Adrenal gland (tissue), 12 donors: ENCODE measurements around the gene BACH2. TPM values are rescaled to one million over a fixed set of nuclear protein-coding genes. Genes with fewer than 3 reads are reported as not detected.

Experiments used
- DNase-seq, 7 donors: peaks; one replicate each; pipeline ENCODE4 v3.0.0-alpha.2; 2019 to 2020
- H3K27ac ChIP-seq, 5 donors: fragments of 200-600 bp; sonication (generic) in 4 of 5; 1 replicate in 3 of 5; 2 replicates in 2 of 5; pipeline versions ENCODE4 v1.5.1 to v1.8.0; 2016 to 2020; ENCODE audit warnings: mild to moderate bottlenecking in 1 of 5
- H3K27me3 ChIP-seq: fragments of 200-600 bp; 2 replicates; pipeline ENCODE4 v1.8.0; 2021
- H3K36me3 ChIP-seq, 2 donors: fragments of 200-600 bp; replicated peaks in 1 of 2; 1 replicate in 1 of 2; 2 replicates in 1 of 2; pipeline versions ENCODE4 v1.5.1 to v1.8.0; 2018 to 2022
- H3K4me1 ChIP-seq, 2 donors: fragments of 200-600 bp; replicated peaks in 1 of 2; 1 replicate in 1 of 2; 2 replicates in 1 of 2; pipeline versions ENCODE4 v1.5.1 to v1.8.0; 2018 to 2021
- H3K4me3 ChIP-seq, 4 donors: fragments of 200-600 bp; sonication (generic) in 3 of 4; one replicate each; pipeline ENCODE4 v1.5.1; 2016 to 2018
- H3K9me3 ChIP-seq, 3 donors: fragments of 200-600 bp; sonication (generic) in 1 of 3; replicated peaks in 1 of 3; 1 replicate in 2 of 3; 2 replicates in 1 of 3; pipeline versions ENCODE4 v1.5.1 to v1.8.0; 2016 to 2021
- CTCF ChIP-seq, 6 experiments: fragments of 450-650 bp in 4 of 6; fragments of 200-600 bp in 2 of 6; sonication (generic) in 1 of 6; IDR thresholded peaks; 1 replicate in 5 of 6; 2 replicates in 1 of 6; pipeline versions ENCODE4 v1.5.1 to v1.8.0; 2016 to 2021; ENCODE audit warnings: antibody characterized with exemption in 6 of 6, mild to moderate bottlenecking in 2 of 6, moderate library complexity in 1 of 6
- POLR2A ChIP-seq, 2 donors: fragments of 450-650 bp; IDR thresholded peaks; one replicate each; pipeline ENCODE4 v1.6.1; 2017; ENCODE audit warnings: antibody characterized with exemption in 2 of 2, mild to moderate bottlenecking in 2 of 2, moderate library complexity in 1 of 2
- WGBS, 4 donors: extraction: QIAGEN DNeasy Blood & Tissue Kit in 2 of 4; methylation state at CpG; one replicate each; pipeline versions ENCODE4 v1.1.5 to v1.1.7; 2013 to 2017; 5-methylcytosine and 5-hydroxymethylcytosine counted together
- intact Hi-C, 2 donors: fragments of 100-400 bp; cut with DNase I; formaldehyde crosslinking; loops; one replicate each; pipeline versions ENCODE4 v1.14.1 to v1.15.0; 2022 to 2023
- polyA plus RNA-seq, 3 donors: library from polyadenylated mRNA; stranded (reverse); fragments of 200-250 nt in 2 of 3; fragments of 350-450 nt in 1 of 3; fragmentation: Illumina TruSeq in 1 of 3; extraction: RNeasy Lipid Tissue Mini Kit (QIAGEN cat#74804) in 1 of 3; gene quantifications; one replicate each; pipeline ENCODE4 v1.2.3, GENCODE V29; 2013 to 2014
- total RNA-seq, 9 donors: library from RNA; depleted of rRNA in 4 of 9; stranded (reverse); fragments of >200 nt in 4 of 9; fragments of 120-200 nt in 1 of 9; fragmentation: NEBNext Ultra II Directional in 1 of 9; extraction: Animal tissue kit (Norgen Biotek cat#: 25700) in 1 of 9; gene quantifications; one replicate each; pipeline versions ENCODE4 v1.1.0 to v1.2.4, GENCODE V29; 2013 to 2023
- donor health status: healthy with polysubstance abuse.
- donor health status: Bipolar disorder and iron deficiency.
- donor health status: DM: yes; HTN: yes; CAD: no.
- donor health status: DM: no; HTN: no; CAD: no.
- donor health status: DM: no; HTN: no; CAD: no.
- donor health status: DM: yes; HTN: yes; CAD: no.

The BACH2 gene
- total and polyA plus RNA-seq, 12 donors, result 0.08 to 2.9 (median 0.83) TPM

DNA sequence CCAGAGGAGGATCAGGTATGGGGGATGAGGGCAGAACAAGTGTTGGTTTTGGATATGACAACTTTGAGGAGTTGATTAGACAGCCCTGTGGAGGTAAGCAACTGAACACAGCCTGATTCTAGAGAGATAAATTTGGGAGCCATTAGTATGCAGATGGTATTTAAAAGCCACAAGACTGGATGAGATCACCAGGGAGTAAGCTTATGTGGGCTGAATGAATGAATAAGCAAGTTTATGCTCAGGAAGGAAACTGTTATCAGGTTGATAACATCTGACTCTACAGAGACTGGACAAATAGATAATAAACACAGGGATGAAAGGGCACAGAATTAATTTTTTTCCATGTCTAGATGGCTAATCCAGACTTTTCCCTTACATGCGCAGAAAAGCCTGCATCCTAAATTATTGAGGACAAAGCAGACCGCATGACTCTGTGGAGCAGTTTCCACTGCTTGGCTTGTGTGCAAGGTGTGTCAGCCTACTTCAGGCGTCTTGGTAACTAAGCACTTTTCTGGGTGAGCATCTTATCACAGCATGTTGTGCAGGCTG lies 251.7 kb downstream of the BACH2 start:
- TF ChIP-seq CTCF (IDR thresholded peaks at IDR 0.05), result no peak
- no peak for TF ChIP-seq POLR2A (IDR thresholded peaks at IDR 0.05)
- no peak overlapping the region for H3K27ac ChIP-seq
- H3K27me3 ChIP-seq, result no peaks in the 10 kb centered on the region
- H3K4me3 ChIP-seq, result no peak overlapping the region
- H3K9me3 ChIP-seq, result no peaks in the 10 kb centered on the region
- 53 to 72% (median 61%) methylated on average over 3 of the region's 3 CpGs for WGBS, 4 donors
- intact Hi-C loops, result no loop called here
- no peaks in the 10 kb centered on the region for H3K36me3 ChIP-seq
- no peak for DNase-seq
- no peaks in the 10 kb centered on the region for H3K4me1 ChIP-seq

- DNase-seq, result no peak
- intact Hi-C loops, result no loop called here
- Histone ChIP-seq H3K4me1 (no peaks in the 10 kb centered on the region), H3K4me3 (no peak overlapping the region), H3K27me3 (no peaks in the 10 kb centered on the region), H3K9me3 (no peaks in the 10 kb centered on the region), H3K36me3 (no peaks in the 10 kb centered on the region), H3K27ac (no peak overlapping the region)
- TF ChIP-seq CTCF (IDR thresholded peaks at IDR 0.05) (no peak), POLR2A (IDR thresholded peaks at IDR 0.05) (no peak)
- WGBS, 4 donors, result 80 to 83% (median 82%) methylated on average over 7 of the region's 7 CpGs
These were observed 252.3 kb downstream of the BACH2 start for GRCh38 chr6:90044182-90044832.

DNA sequence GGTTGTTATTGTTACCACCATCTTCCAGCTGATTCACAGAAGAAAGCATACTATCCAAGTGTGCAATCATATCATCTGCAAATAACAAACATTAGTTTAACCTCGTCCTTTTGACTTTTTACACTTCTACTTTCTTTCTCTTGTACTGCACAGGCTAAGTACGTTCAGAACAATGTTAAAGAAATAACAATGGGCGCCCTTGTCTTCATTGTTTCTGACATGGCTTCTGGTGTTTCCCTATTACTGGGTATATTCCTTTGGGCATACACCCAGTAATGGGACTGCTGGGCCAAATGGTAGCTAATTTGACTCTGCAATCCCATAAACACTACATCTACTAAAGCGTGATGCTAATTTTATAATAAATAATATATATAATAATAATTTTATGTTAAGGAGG lies 255.7 kb downstream of the BACH2 start:
- no peak overlapping the region for H3K27ac ChIP-seq
- H3K27me3 ChIP-seq, result no peaks in the 10 kb centered on the region
- no peaks in the 10 kb centered on the region for H3K9me3 ChIP-seq
- no peaks in the 10 kb centered on the region for H3K4me1 ChIP-seq
- no peak for DNase-seq
- intact Hi-C loops, result no loop called here
- no peak overlapping the region for H3K4me3 ChIP-seq
- 77 to 86% (median 81%) methylated on average over 4 of the region's 4 CpGs for WGBS, 4 donors
- no peak for TF ChIP-seq POLR2A (IDR thresholded peaks at IDR 0.05)
- no peak for TF ChIP-seq CTCF (IDR thresholded peaks at IDR 0.05)
- H3K36me3 ChIP-seq, result no peaks in the 10 kb centered on the region

- no peaks in the 10 kb centered on the region for H3K9me3 ChIP-seq
- no peaks in the 10 kb centered on the region for H3K4me1 ChIP-seq
- no peak overlapping the region for H3K4me3 ChIP-seq
- DNase-seq, result no peak
- H3K27ac ChIP-seq, result no peak overlapping the region
- WGBS, 4 donors, result 77 to 89% (median 86%) methylated on average over 2 of the region's 2 CpGs
- no peaks in the 10 kb centered on the region for H3K27me3 ChIP-seq
- TF ChIP-seq POLR2A (IDR thresholded peaks at IDR 0.05), result no peak
- TF ChIP-seq CTCF (IDR thresholded peaks at IDR 0.05), result no peak
- H3K36me3 ChIP-seq, result no peaks in the 10 kb centered on the region
- intact Hi-C loops, result no loop called here
These were observed 256.7 kb downstream of the BACH2 start for GRCh38 chr6:90039911-90040310.
